UCSD-AML1 (cell line): ENCODE measurements around the gene HEMGN.
A peak's percentile ranks its signal among the peaks of the same experiment; 100 is the strongest.

Experiments
- DNase-seq: peaks from one replicate; lab custom pipeline; 2025; ENCODE audit not compliant: unreplicated experiment; lab: John Stamatoyannopoulos, UW

The HEMGN gene

DNA sequence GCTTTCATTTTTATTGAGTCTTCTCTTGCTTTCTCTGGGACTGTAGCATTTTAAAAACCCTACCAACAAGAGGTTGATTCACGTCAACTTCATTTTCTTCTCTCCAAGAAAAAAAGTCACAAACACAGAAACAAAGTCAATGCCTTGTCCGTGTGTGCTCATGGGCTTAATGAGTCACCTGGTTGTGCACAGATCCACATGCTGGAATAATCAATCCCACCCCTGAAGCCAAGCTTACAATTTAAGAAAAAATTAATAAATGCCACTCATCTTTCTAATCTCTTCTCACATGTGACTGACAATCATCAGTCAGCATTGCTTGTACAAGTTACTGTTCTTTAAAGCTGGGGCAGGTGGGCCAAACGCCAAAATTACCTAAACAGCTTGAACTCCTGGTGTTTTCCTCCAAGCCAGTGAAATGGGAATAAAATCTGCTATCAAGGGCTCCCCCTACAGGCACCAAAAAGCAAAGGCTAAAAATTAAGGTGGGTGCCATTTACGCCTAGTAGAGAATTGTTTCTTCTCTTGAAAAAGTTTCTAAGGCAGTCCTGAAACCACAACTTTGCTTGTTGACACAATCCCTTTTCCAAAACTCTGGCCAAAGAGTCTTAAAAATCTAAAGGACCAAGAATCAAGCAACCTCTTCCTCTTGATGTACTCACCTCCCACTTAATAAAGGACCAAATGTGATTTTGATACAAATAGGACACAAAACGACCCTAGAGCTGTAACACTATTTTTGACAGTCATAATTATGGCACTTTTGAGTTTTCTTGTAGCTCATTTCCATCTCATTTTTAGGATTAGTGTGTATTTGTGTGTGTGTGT, 37.0 kb downstream of the HEMGN start:
- DNase-seq: no peak

GRCh38 chr9:97900103-97900737, 37.8 kb downstream of the HEMGN start:
- no peak for DNase-seq

- peak; percentile 38 for DNase-seq
These were observed 42.2 kb downstream of the HEMGN start for GRCh38 chr9:97895695-97896332.

- no peak for DNase-seq
These were observed 42.8 kb downstream of the HEMGN start for GRCh38 chr9:97895211-97895610.

- DNase-seq: no peak
These were observed 45.6 kb downstream of the HEMGN start for GRCh38 chr9:97892421-97892820.

- DNase-seq: no peak
These were observed 46.2 kb downstream of the HEMGN start for GRCh38 chr9:97891736-97892135.

GRCh38 chr9:97889941-97890887, 47.8 kb downstream of the HEMGN start:
- peak; percentile 29 for DNase-seq

- DNase-seq: no peak
These were observed 57.6 kb downstream of the HEMGN start for GRCh38 chr9:97880336-97880735.
